Naive thymus-derived CD4-positive, alpha-beta T cell (primary cell): ENCODE results near the gene DEPDC1B. TPM values are rescaled to one million over a fixed set of nuclear protein-coding genes. Genes with fewer than 3 reads are reported as not detected.

Experiments
- ATAC-seq: fragments of 150-1000 bp; cut with Tn5 transposase; 2 replicates; pipeline ENCODE4 v1.10.0; 2021; ENCODE audit warnings: mild to moderate bottlenecking, moderate library complexity
- CTCF ChIA-PET: fragments of 350-600 bp; sonication (Branson Sonifier 250); formaldehyde crosslinking; loops from one replicate; lab custom pipeline; 2021; ENCODE audit warnings: antibody characterized with exemption; lab: Charles Lee
- POLR2A ChIA-PET: fragments of 350-600 bp; sonication (Branson Sonifier 250); formaldehyde crosslinking; loops from one replicate; lab custom pipeline; 2021; ENCODE audit warnings: antibody characterized with exemption, inconsistent platforms; lab: Charles Lee
- DNase-seq, 9 donors: peaks; one replicate each; pipeline versions ENCODE4 v3.0.0 to v3.0.0-alpha.2; 2020 to 2022; ENCODE audit warnings: mixed read lengths in 1 of 9
- H3K27ac ChIP-seq: one replicate; pipeline ENCODE4 v1.7.0; 2013; ENCODE audit warnings: mild to moderate bottlenecking, low read depth, low read length, moderate library complexity
- H3K27me3 ChIP-seq, 2 donors: one replicate each; pipeline ENCODE4 v1.7.0; 2013; ENCODE audit warnings: low read length in 2 of 2, mild to moderate bottlenecking in 2 of 2, moderate library complexity in 2 of 2; ENCODE audit not compliant: control insufficient read depth in 2 of 2, insufficient read depth in 2 of 2
- H3K36me3 ChIP-seq, 3 experiments: 1 replicate in 2 of 3; 2 replicates in 1 of 3; pipeline ENCODE4 v1.7.0; 2013; ENCODE audit warnings: low read length in 3 of 3, mild to moderate bottlenecking in 3 of 3, moderate library complexity in 1 of 3; ENCODE audit not compliant: insufficient read depth in 3 of 3, control insufficient read depth in 2 of 3
- H3K4me1 ChIP-seq, 2 donors: one replicate each; pipeline ENCODE4 v1.7.0; 2013; ENCODE audit warnings: low read length in 2 of 2, mild to moderate bottlenecking in 2 of 2, moderate library complexity in 1 of 2; ENCODE audit not compliant: control insufficient read depth in 2 of 2, insufficient read depth in 2 of 2
- H3K4me3 ChIP-seq: 2 replicates; pipeline ENCODE4 v1.7.0; 2013; ENCODE audit warnings: mild to moderate bottlenecking, low read length
- H3K9me3 ChIP-seq, 3 experiments: 1 replicate in 2 of 3; 2 replicates in 1 of 3; pipeline ENCODE4 v1.7.0; 2013; ENCODE audit warnings: low read length in 3 of 3; ENCODE audit not compliant: control insufficient read depth in 2 of 3
- H3K27ac Mint-ChIP-seq, 9 donors: one replicate each; pipeline ENCODE4 v1.8.0; 2020 to 2022; ENCODE audit warnings: mixed read lengths in 9 of 9, mild to moderate bottlenecking in 8 of 9, moderate library complexity in 5 of 9, inconsistent platforms in 2 of 9
- H3K27me3 Mint-ChIP-seq, 5 donors: one replicate each; pipeline ENCODE4 v1.8.0; 2021 to 2022; ENCODE audit warnings: mixed read lengths in 5 of 5, mild to moderate bottlenecking in 1 of 5
- H3K36me3 Mint-ChIP-seq, 5 donors: one replicate each; pipeline ENCODE4 v1.8.0; 2020 to 2022; ENCODE audit warnings: mixed read lengths in 5 of 5, mild to moderate bottlenecking in 3 of 5, inconsistent platforms in 1 of 5
- H3K4me1 Mint-ChIP-seq, 7 donors: one replicate each; pipeline ENCODE4 v1.8.0; 2020 to 2022; ENCODE audit warnings: mixed read lengths in 7 of 7, mild to moderate bottlenecking in 3 of 7, inconsistent platforms in 1 of 7
- H3K4me3 Mint-ChIP-seq, 10 donors: one replicate each; pipeline ENCODE4 v1.8.0; 2020 to 2022; ENCODE audit warnings: mild to moderate bottlenecking in 10 of 10, mixed read lengths in 10 of 10, moderate library complexity in 6 of 10, inconsistent platforms in 2 of 10
- H3K9me3 Mint-ChIP-seq, 11 donors: one replicate each; pipeline ENCODE4 v1.8.0; 2020 to 2022; ENCODE audit warnings: mixed read lengths in 11 of 11, mild to moderate bottlenecking in 4 of 11, inconsistent platforms in 1 of 11, moderate library complexity in 1 of 11
- intact Hi-C, 2 donors: fragments of 100-400 bp; cut with micrococcal nuclease; formaldehyde crosslinking; loops; one replicate each; pipeline ENCODE4 v1.15.1; 2023
- polyA plus RNA-seq, 2 donors: library from polyadenylated mRNA; unstranded; fragments of 300-500 nt; fragmentation: Illumina TruSeq; gene quantifications; one replicate each; pipeline ENCODE4 v1.2.3, GENCODE V29; 2021
- total RNA-seq, 6 experiments: library from RNA in 5 of 6; stranded (reverse) in 5 of 6; gene quantifications; 1 replicate in 5 of 6; 2 replicates in 1 of 6; pipeline ENCODE4 v1.2.3 and lab custom pipeline; 2021 to 2026

The DEPDC1B gene
- total and polyA plus RNA-seq, 7 experiments from 2014 or later, result 0.24 to 24.0 (median 0.31) TPM; not detected in 3

DNA sequence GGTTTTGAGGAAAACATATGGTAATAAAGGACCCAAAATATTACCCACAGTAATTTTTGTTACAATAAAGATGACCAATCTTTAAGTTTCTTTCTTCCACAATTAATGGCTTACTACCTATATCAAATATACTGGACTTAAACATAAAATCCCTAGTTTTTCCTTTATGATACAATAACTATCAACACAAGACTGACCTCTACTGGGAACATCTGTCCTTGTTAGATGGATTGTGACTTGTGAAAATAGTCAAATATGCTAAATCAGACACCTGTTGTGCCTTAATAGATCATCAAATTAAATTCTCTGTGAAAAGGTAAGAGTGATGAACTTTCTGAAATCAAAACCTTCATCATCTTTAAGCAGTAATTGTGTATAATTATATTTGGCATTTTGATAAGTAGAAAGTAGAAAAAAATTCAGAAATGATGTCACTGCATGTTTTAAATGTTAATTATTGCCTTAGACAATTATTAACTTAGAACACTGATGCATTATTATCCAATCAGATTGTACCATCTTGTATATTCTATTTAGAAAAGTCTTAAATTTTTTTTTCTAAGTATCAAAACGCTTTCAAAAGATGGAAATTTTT is 113.6 kb downstream of the DEPDC1B start:
- H3K27me3 ChIP-seq, result no peaks in the 10 kb centered on the region
- H3K36me3 ChIP-seq, result no peaks in the 10 kb centered on the region
- peaks cover 0 to 2% (median 0%) of the 10 kb centered on the region in 5 donors for H3K36me3 Mint-ChIP-seq
- no peaks in the 10 kb centered on the region for H3K9me3 ChIP-seq
- DNase-seq (no peak), ATAC-seq (no peak)
- no peak overlapping the region for H3K4me3 Mint-ChIP-seq
- intact Hi-C loops, result no loop called here
- POLR2A ChIA-PET, result no interaction called here
- no peak overlapping the region for H3K4me3 ChIP-seq
- no peaks in the 10 kb centered on the region for H3K4me1 ChIP-seq
- H3K27ac Mint-ChIP-seq, result no peak overlapping the region
- H3K9me3 Mint-ChIP-seq, result peaks cover 0 to 3% (median 0%) of the 10 kb centered on the region in 11 donors
- H3K27me3 Mint-ChIP-seq, result peaks cover 0 to 4% (median 0%) of the 10 kb centered on the region in 5 donors
- no peak overlapping the region for H3K27ac ChIP-seq
- H3K4me1 Mint-ChIP-seq, result no peaks in the 10 kb centered on the region
- CTCF ChIA-PET, result no interaction called here

GRCh38 chr5:60585618-60586017 is 114.3 kb downstream of the DEPDC1B start:
- ChIA-PET POLR2A (no interaction called here), CTCF (no interaction called here)
- peaks cover 0 to 2% (median 0%) of the 10 kb centered on the region in 5 donors for H3K36me3 Mint-ChIP-seq
- Histone ChIP-seq H3K9me3 (no peaks in the 10 kb centered on the region), H3K27me3 (no peaks in the 10 kb centered on the region), H3K27ac (no peak overlapping the region), H3K36me3 (no peaks in the 10 kb centered on the region), H3K4me3 (no peak overlapping the region), H3K4me1 (no peaks in the 10 kb centered on the region)
- ATAC-seq, result no peak
- intact Hi-C loops, result no loop called here
- H3K27me3 Mint-ChIP-seq, result peaks cover 0 to 4% (median 0%) of the 10 kb centered on the region in 5 donors
- peaks cover 0 to 3% (median 0%) of the 10 kb centered on the region in 11 donors for H3K9me3 Mint-ChIP-seq
- H3K4me1 Mint-ChIP-seq, result no peaks in the 10 kb centered on the region
- no peak overlapping the region for H3K4me3 Mint-ChIP-seq
- no peak for DNase-seq
- no peak overlapping the region for H3K27ac Mint-ChIP-seq

GRCh38 chr5:60584304-60584703 is 115.7 kb downstream of the DEPDC1B start:
- DNase-seq (no peak), ATAC-seq (no peak)
- no peak overlapping the region for H3K27ac Mint-ChIP-seq
- intact Hi-C loops, result no loop called here
- H3K36me3 Mint-ChIP-seq, result peaks cover 0 to 2% (median 0%) of the 10 kb centered on the region in 5 donors
- H3K27me3 Mint-ChIP-seq, result peaks cover 0 to 4% (median 0%) of the 10 kb centered on the region in 5 donors
- Histone ChIP-seq H3K27me3 (no peaks in the 10 kb centered on the region), H3K9me3 (no peaks in the 10 kb centered on the region), H3K27ac (no peak overlapping the region), H3K36me3 (no peaks in the 10 kb centered on the region), H3K4me3 (no peak overlapping the region), H3K4me1 (no peaks in the 10 kb centered on the region)
- peaks cover 0 to 3% (median 0%) of the 10 kb centered on the region in 11 donors for H3K9me3 Mint-ChIP-seq
- no peak overlapping the region for H3K4me3 Mint-ChIP-seq
- CTCF ChIA-PET, result no interaction called here
- POLR2A ChIA-PET, result no interaction called here
- H3K4me1 Mint-ChIP-seq, result no peaks in the 10 kb centered on the region

DNA sequence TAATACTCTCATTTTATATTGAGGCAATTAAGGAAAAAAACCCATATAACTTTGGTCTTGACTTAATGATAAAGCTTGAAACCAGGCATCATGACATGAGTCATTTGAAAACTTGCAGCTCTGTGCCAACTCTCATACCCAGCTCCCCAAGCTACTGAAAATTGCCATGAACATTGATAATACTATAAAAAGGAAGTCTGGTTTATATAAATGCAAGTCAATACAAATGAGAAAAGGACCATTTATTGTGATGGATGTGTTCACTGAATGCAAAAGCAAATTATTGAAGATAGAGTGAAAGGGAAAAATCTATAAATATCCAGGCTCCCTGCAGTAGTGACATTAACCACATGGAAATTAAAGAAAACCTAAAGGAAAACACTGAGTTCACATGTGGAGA is 116.3 kb downstream of the DEPDC1B start:
- no peak for DNase-seq
- CTCF ChIA-PET, result no interaction called here
- no peaks in the 10 kb centered on the region for H3K27me3 ChIP-seq

GRCh38 chr5:60578315-60578714 is 121.7 kb downstream of the DEPDC1B start:
- peak; percentile 42 for ATAC-seq
- Histone ChIP-seq H3K36me3 (no peaks in the 10 kb centered on the region), H3K27me3 (no peaks in the 10 kb centered on the region), H3K4me3 (no peak overlapping the region), H3K4me1 (no peaks in the 10 kb centered on the region), H3K27ac (no peak overlapping the region), H3K9me3 (no peaks in the 10 kb centered on the region)
- intact Hi-C loops, result no loop called here
- peaks cover 0 to 6% (median 2%) of the 10 kb centered on the region in 5 donors for H3K36me3 Mint-ChIP-seq
- H3K4me3 Mint-ChIP-seq, result no peak overlapping the region
- POLR2A ChIA-PET, result no interaction called here
- no peak for DNase-seq
- peaks cover 0 to 2% (median 0%) of the 10 kb centered on the region in 7 donors for H3K4me1 Mint-ChIP-seq
- peaks cover 0 to 6% (median 0%) of the 10 kb centered on the region in 5 donors for H3K27me3 Mint-ChIP-seq
- H3K9me3 Mint-ChIP-seq, result peaks cover 5 to 28% (median 10%) of the 10 kb centered on the region in 11 donors
- CTCF ChIA-PET, result no interaction called here
- no peak overlapping the region for H3K27ac Mint-ChIP-seq

More for the DNA sequence above, 116.3 kb downstream of the DEPDC1B start:
- Mint-ChIP-seq H3K27ac (no peak overlapping the region), H3K4me3 (no peak overlapping the region), H3K27me3 (peaks cover 0 to 6% (median 0%) of the 10 kb centered on the region in 5 donors), H3K36me3 (peaks cover 0 to 2% (median 0%) of the 10 kb centered on the region in 5 donors), H3K9me3 (peaks cover 0 to 5% (median 0%) of the 10 kb centered on the region in 11 donors), H3K4me1 (no peaks in the 10 kb centered on the region)
- no peaks in the 10 kb centered on the region for H3K36me3 ChIP-seq
- no peaks in the 10 kb centered on the region for H3K9me3 ChIP-seq
- H3K4me1 ChIP-seq, result no peaks in the 10 kb centered on the region
- H3K4me3 ChIP-seq, result no peak overlapping the region
- H3K27ac ChIP-seq, result no peak overlapping the region
- POLR2A ChIA-PET, result no interaction called here
- intact Hi-C loops, result no loop called here
- no peak for ATAC-seq

DNA sequence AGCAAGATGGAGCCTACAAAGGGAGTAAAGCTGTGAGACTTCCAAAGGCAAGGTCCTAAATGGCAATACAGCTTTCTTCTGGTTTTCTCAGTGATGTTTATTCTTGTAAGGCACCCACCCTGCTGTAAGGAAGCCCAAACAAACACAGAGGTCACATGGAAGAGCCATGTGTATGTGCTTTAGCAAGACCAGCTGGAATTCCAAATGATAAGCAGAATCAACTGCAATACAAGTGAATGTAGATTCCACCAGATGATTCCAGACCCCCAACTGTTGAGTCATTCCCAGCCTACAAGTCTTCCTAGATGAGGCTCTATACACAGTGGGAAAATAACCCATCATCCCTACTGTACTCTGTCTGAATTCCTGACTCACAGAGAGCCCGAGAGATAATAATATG is 122.8 kb downstream of the DEPDC1B start:
- Mint-ChIP-seq H3K4me1 (peaks cover 0 to 2% (median 0%) of the 10 kb centered on the region in 7 donors), H3K4me3 (no peak overlapping the region), H3K36me3 (peaks cover 0 to 6% (median 2%) of the 10 kb centered on the region in 5 donors), H3K9me3 (peaks cover 5 to 33% (median 12%) of the 10 kb centered on the region in 11 donors), H3K27ac (no peak overlapping the region), H3K27me3 (peaks cover 0 to 6% (median 0%) of the 10 kb centered on the region in 5 donors)
- DNase-seq (no peak), ATAC-seq (no peak)
- Histone ChIP-seq H3K27ac (no peak overlapping the region), H3K4me1 (no peaks in the 10 kb centered on the region), H3K27me3 (no peaks in the 10 kb centered on the region), H3K4me3 (no peak overlapping the region), H3K36me3 (no peaks in the 10 kb centered on the region), H3K9me3 (no peaks in the 10 kb centered on the region)
- POLR2A ChIA-PET, result no interaction called here
- intact Hi-C loops, result no loop called here
- CTCF ChIA-PET, result no interaction called here

GRCh38 chr5:60576425-60576824 is 123.5 kb downstream of the DEPDC1B start:
- Histone ChIP-seq H3K36me3 (no peaks in the 10 kb centered on the region), H3K9me3 (no peaks in the 10 kb centered on the region), H3K27ac (no peak overlapping the region), H3K4me1 (no peaks in the 10 kb centered on the region), H3K27me3 (no peaks in the 10 kb centered on the region), H3K4me3 (no peak overlapping the region)
- H3K9me3 Mint-ChIP-seq, result peaks cover 5 to 31% (median 12%) of the 10 kb centered on the region in 11 donors
- ATAC-seq (no peak), DNase-seq (no peak)
- ChIA-PET CTCF (no interaction called here), POLR2A (no interaction called here)
- peaks cover 0 to 2% (median 0%) of the 10 kb centered on the region in 7 donors for H3K4me1 Mint-ChIP-seq
- peaks cover 0 to 6% (median 0%) of the 10 kb centered on the region in 5 donors for H3K36me3 Mint-ChIP-seq
- intact Hi-C loops, result no loop called here
- H3K27me3 Mint-ChIP-seq, result peaks cover 0 to 6% (median 0%) of the 10 kb centered on the region in 5 donors
- H3K27ac Mint-ChIP-seq, result no peak overlapping the region
- H3K4me3 Mint-ChIP-seq, result no peak overlapping the region
